Duodenal mucosa (tissue), 2 donors: ENCODE data around the gene FN3KRP.

Experiments
- H3K27ac ChIP-seq: one replicate; pipeline ENCODE4 v1.7.0; 2013; ENCODE audit warnings: low read depth, low read length
- H3K27me3 ChIP-seq, 2 donors: one replicate each; pipeline ENCODE4 v1.7.0; 2013; ENCODE audit warnings: low read length in 2 of 2, control low read depth in 1 of 2; ENCODE audit not compliant: insufficient read depth in 2 of 2, control insufficient read depth in 1 of 2
- H3K36me3 ChIP-seq, 2 donors: one replicate each; pipeline ENCODE4 v1.7.0; 2013; ENCODE audit warnings: low read length in 2 of 2, control low read depth in 1 of 2; ENCODE audit not compliant: insufficient read depth in 2 of 2, control insufficient read depth in 1 of 2
- H3K4me1 ChIP-seq, 2 donors: one replicate each; pipeline ENCODE4 v1.7.0; 2013; ENCODE audit warnings: low read length in 2 of 2, control low read depth in 1 of 2; ENCODE audit not compliant: insufficient read depth in 2 of 2, control insufficient read depth in 1 of 2
- H3K4me3 ChIP-seq, 2 donors: one replicate each; pipeline ENCODE4 v1.7.0; 2013; ENCODE audit warnings: low read length in 2 of 2, low read depth in 1 of 2
- H3K9ac ChIP-seq, 2 donors: one replicate each; pipeline ENCODE4 v1.7.0; 2013; ENCODE audit warnings: low read length in 2 of 2, low read depth in 1 of 2
- H3K9me3 ChIP-seq, 2 donors: one replicate each; pipeline ENCODE4 v1.7.0; 2013; ENCODE audit warnings: low read length in 2 of 2, control low read depth in 1 of 2; ENCODE audit not compliant: control insufficient read depth in 1 of 2

FN3KRP gene, protein sequence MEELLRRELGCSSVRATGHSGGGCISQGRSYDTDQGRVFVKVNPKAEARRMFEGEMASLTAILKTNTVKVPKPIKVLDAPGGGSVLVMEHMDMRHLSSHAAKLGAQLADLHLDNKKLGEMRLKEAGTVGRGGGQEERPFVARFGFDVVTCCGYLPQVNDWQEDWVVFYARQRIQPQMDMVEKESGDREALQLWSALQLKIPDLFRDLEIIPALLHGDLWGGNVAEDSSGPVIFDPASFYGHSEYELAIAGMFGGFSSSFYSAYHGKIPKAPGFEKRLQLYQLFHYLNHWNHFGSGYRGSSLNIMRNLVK

DNA sequence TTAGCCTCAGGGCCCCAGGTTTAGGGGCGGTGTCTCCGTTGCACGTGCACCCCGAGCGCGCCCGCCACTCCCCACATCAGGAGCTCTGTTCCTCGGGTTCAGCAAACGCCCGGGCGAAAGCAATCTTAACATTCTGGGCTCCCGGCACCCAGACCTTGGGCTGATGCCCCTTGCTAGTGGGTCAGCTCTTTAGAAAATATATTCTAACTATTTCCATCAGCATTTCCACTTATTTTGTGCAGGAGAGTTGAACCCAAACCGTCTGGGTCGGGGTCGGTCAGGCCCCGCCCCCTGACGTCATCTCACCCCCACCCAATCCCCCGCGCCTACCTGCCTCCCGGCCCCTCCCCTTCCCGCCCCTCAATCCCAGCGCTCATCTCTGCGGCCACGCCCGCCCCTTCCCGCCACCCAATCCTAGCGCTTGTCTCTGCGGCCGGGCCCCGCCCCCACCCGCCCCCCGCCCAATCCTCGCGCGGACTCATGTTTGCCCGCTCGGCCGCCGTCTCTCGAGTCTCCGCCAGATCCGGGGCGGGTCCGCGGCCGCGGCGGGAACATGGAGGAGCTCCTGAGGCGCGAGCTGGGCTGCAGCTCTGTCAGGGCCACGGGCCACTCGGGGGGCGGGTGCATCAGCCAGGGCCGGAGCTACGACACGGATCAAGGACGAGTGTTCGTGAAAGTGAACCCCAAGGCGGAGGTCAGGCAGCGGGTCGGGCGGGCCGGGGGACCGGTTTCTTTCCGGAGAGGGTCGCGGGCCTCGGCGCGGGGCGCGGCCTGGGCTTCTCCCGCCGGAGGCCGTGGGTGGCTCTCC, at the start of gene FN3KRP:
FN3KRP (plus strand) TSS at position 504 of the 808 bp plus-strand sequence; CDS start at position 554, 50 bp downstream.
- Histone ChIP-seq H3K9ac (peak within 1 kb of the TSS; percentile 63 to 70), H3K4me3 (peak within 1 kb of the TSS; percentile 80 to 82), H3K36me3 (peaks cover 0 to 19% of the 10 kb centered on the region in 2 donors), H3K4me1 (peaks cover 5 to 21% of the 10 kb centered on the region in 2 donors), H3K27ac (peak within 1 kb of the TSS; percentile 36), H3K9me3 (no peaks in the 10 kb centered on the region), H3K27me3 (no peaks in the 10 kb centered on the region)

DNA sequence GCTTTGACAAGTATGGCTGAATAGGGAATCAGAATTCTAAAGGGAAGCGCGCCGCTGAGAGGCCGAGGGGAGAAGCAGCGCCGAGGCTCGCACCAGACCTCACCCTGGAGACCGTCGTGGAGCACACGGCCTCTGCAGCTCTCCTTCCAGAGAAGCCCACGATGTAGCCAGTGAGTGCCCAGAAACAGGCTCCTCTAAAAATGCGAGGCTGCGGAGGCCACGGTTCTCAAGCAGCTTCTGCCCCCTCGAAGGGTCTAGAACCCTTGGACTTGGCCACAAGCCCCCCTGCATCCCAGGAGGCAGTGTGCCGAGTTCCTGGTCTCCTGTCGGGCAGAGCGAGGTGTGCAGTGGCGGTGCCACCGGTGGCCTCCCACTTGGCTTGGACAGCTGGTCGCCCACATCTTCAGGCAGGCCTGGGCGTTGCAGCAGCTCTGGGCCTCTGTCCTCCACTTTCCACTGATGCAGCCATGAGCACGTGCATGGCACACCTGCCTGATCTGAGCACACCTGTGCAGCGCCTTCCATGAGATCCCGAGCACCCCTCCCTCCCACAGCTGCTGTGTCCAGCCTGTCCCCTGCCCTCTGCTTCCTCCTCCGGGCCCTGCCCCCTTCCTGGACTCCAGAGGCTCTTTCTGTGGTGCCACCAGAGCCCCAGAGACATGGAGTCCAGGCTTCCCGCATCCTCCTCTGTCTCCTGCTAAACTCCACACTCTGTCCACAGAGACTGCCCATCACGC, 49.4 kb upstream of the FN3KRP start:
- H3K9ac ChIP-seq = no peak overlapping the region
- peaks cover 0 to 6% of the 10 kb centered on the region in 2 donors for H3K4me1 ChIP-seq

DNA sequence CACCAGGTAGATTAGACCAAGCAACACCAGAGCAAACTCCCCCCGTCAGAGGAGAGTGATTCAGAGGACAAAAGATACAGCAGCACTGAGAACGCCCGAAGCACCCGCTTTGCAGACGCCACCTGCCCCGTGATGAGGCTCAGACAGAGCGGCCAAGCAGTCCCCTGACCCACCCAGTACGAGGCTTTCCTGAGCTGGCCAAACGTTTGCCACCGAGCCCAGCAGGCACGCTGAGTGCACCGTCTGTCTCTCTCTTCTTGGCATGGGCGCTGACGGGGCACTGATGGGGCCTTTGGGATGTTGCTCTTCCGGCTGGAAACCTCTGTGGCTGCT, 48.9 kb upstream of the FN3KRP start:
- Histone ChIP-seq H3K4me3 (no peak overlapping the region), H3K36me3 (no peaks in the 10 kb centered on the region), H3K9me3 (no peaks in the 10 kb centered on the region), H3K27me3 (no peaks in the 10 kb centered on the region), H3K27ac (no peak overlapping the region), H3K9ac (no peak overlapping the region), H3K4me1 (peaks cover 0 to 6% of the 10 kb centered on the region in 2 donors)

More for the DNA sequence above, 49.4 kb upstream of the FN3KRP start:
- H3K36me3 ChIP-seq = peaks cover 0 to 3% of the 10 kb centered on the region in 2 donors
- no peak overlapping the region for H3K27ac ChIP-seq
- no peak overlapping the region for H3K4me3 ChIP-seq
- no peaks in the 10 kb centered on the region for H3K27me3 ChIP-seq
- H3K9me3 ChIP-seq = no peaks in the 10 kb centered on the region

DNA sequence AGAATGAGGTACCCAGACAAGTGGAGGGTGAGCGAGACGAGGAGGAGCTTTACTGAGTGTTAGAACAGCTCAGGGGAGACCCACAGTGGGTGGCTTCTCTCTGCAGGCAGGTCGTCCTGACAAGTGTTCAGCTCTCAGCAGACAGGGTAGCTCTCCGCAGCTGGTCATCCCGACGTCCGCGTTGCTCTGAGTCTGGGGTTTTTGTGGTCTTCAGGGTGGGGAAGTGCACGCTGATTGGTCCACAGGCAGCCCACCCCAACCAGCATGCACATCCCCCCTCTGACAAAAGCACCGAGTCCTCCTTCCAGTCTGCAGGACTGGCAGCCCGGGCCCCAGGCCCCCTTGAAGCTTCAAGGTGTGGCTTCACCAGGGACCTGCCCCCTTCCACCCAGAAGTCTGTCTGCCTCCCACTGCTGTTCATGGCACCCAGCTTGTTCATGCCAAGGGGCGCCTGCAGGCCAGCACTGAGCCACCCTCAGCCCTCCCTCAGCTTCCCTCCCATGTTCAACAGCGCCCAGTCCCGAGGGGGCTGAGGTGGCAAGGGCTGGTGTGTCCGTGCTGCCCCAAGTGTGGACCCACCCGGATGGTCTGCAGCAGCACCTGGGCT, 48.4 kb upstream of the FN3KRP start:
- H3K36me3 ChIP-seq = no peaks in the 10 kb centered on the region
- no peak overlapping the region for H3K4me3 ChIP-seq
- peaks cover 0 to 6% of the 10 kb centered on the region in 2 donors for H3K4me1 ChIP-seq
- H3K27me3 ChIP-seq = no peaks in the 10 kb centered on the region
- no peaks in the 10 kb centered on the region for H3K9me3 ChIP-seq
- no peak overlapping the region for H3K9ac ChIP-seq
- no peak overlapping the region for H3K27ac ChIP-seq

DNA sequence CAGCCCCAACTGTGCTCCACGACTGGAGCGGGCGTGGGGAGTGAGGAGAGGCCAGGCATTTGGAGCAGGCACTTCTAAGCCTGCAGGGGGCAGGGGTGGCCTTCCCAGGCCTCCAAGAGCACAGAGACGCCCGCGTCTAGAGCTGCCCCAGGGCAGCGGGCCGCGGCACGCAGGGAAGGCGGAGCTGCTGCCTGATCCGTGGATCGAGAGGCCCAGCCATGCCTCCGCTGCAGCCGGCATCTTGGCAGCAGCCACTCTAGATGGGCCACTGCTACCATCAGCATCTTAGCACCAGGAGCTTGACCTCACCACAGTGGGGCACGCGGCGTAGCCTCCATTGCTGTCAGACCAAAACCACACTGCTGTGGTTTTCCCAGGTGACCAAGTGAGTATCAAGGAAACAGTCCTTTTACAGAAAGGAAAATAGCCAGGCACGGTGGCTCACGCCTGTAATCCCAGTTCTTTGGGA, 47.8 kb upstream of the FN3KRP start:
- Histone ChIP-seq H3K4me1 (peaks cover 0 to 6% of the 10 kb centered on the region in 2 donors), H3K27ac (no peak overlapping the region), H3K9ac (no peak overlapping the region), H3K36me3 (no peaks in the 10 kb centered on the region), H3K27me3 (no peaks in the 10 kb centered on the region), H3K9me3 (no peaks in the 10 kb centered on the region), H3K4me3 (peak overlapping the region in 1 of 2 donors; percentile 22)

DNA sequence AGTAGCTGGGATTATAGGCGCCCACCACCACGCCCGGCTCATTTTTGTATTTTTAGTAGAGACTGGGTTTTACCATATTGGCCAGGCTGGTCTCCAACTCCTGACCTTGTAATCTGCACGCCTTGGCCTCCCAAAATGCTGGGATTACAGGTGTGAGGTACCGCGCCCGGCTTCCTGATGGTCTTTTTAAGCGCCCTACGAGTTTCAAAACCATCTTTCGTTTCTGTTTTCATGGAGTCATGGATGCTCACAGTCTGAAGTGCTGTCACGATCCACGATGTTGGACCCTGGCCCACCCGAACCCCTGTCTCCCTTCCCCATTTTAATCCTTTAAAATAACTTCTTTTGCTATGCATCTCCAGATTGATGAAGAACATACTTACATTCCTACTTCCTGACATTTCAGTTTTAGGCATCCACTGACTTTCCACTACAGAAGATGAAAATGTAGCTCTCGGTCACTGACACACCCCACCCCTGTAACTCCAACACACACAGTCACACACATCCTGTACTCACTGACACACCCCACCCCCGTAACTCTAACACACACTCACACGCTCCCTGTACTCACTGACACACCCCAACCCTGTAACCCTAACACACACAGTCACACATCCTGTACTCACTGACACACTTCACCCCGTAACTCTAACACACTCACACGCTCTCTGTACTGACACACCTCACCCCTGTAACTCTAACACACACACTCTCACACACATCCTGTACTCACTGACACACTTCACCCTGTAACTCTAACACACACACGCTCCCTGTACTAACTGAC, 45.6 kb upstream of the FN3KRP start:
- no peak overlapping the region for H3K4me3 ChIP-seq
- H3K4me1 ChIP-seq = peaks cover 0 to 6% of the 10 kb centered on the region in 2 donors
- no peaks in the 10 kb centered on the region for H3K27me3 ChIP-seq
- H3K36me3 ChIP-seq = no peaks in the 10 kb centered on the region
- H3K9ac ChIP-seq = no peak overlapping the region
- no peak overlapping the region for H3K27ac ChIP-seq
- H3K9me3 ChIP-seq = no peaks in the 10 kb centered on the region

DNA sequence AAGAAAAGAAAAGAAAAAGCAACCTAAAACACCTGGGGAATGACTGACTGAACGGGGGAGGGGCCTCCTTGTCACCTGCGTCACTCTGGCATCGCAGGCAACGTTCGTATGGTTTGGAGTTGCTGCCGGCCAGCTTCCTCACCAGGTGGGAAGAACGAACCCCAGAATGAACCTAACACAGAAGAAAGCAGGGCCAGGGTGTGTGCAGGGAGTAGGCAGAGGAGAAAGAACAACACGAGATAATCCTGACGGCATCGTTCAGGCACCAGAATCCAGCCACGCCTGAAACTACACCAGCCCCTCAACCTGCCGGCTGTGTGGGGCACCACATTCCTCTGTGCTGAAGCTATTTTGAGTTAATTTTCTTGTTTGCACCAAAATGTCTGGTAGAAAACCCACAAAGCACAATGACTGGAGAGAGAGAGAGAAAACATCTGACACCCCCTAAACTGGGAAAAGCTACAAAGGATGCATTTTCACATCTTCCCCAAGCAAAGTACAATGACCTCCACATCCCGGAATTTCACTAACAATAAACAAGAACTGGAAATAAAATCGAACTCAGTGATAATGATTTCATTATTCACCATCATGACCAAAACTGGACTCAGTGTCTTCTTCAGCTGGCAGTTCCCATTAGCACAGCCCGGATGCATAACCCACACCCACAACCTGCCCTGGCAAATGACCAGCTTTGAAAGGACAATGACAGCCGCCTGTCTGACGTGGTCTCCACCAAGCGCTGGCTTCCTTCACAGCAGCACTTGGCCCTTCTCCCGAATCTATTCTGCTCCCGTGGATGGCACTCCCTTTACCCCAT, 41.6 kb upstream of the FN3KRP start:
- Histone ChIP-seq H3K36me3 (no peaks in the 10 kb centered on the region), H3K4me3 (no peak overlapping the region), H3K9me3 (no peaks in the 10 kb centered on the region), H3K9ac (no peak overlapping the region), H3K4me1 (peaks cover 0 to under 1% of the 10 kb centered on the region in 2 donors), H3K27ac (no peak overlapping the region), H3K27me3 (no peaks in the 10 kb centered on the region)

DNA sequence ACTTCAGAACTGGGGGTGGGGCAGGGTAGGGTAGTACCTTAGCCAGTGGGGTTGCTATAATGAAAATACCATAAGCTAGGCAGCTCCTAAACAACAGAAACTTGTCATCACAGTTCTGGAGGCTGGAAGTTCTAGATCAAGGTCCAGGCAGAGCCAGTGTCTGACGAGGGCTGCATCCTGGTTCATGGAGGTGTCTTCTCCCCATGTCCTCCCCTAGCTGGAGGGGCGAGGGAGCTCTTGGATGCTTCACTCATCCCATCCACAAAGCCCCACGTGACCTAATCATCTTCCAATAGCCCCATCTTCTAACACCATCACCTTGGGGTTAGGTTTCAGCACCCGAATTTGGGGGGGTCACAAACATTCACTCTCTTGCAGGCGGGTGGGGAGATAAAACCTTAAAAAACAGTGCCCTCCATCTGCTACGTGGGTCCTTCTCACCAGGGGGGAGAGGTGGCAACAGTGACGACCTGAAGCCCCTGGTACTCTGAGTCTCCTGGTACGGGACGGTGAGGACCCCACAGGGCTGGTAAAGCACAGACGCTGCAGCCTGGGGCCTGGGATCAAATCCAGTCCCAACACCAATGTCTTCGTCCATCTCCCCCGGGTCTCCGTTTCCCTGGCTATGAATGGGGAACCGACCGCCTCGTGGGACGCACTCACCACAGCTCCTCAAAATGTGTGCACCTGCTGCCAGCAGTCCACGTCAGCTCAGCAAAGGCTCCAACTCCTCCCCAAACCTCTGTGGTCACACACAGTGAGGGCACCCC, 40.8 kb upstream of the FN3KRP start:
- no peaks in the 10 kb centered on the region for H3K27me3 ChIP-seq

More for the DNA sequence above, 40.8 kb upstream of the FN3KRP start:
- Histone ChIP-seq H3K4me3 (no peak overlapping the region), H3K4me1 (peaks cover 0 to 5% of the 10 kb centered on the region in 2 donors), H3K9ac (no peak overlapping the region), H3K36me3 (no peaks in the 10 kb centered on the region), H3K9me3 (no peaks in the 10 kb centered on the region), H3K27ac (no peak overlapping the region)
